HEK293 (cell line): ENCODE measurements around the gene HRC.

ENCODE experiments used
- CTCF ChIA-PET: fragments of 350-600 bp; formaldehyde crosslinking; extraction: SDS; loops from one replicate; lab custom pipeline; 2021; ENCODE audit warnings: antibody characterized with exemption; lab: Yijun Ruan, JAX
- POLR2A ChIA-PET: fragments of 300-600 bp; formaldehyde crosslinking; extraction: SDS; loops from one replicate; lab custom pipeline; 2020; ENCODE audit warnings: antibody characterized with exemption, inconsistent platforms; lab: Yijun Ruan, JAX
- H3K27ac ChIP-seq: fragments of 200-500 bp; sonication (Bioruptor generic); 2 replicates; pipeline ENCODE4 v1.5.1; 2014; ENCODE audit warnings: low read depth, low read length, control low read depth, inconsistent platforms; ENCODE audit errors: extremely low read depth
- H3K36me3 ChIP-seq, 2 experiments: fragments of 200-500 bp in 1 of 2; sonication (Bioruptor generic) in 1 of 2; 1 replicate in 1 of 2; 2 replicates in 1 of 2; pipeline ENCODE4 v1.5.1; 2014 to 2017; ENCODE audit warnings: inconsistent platforms in 2 of 2, low read length in 2 of 2; ENCODE audit not compliant: control insufficient read depth in 2 of 2, insufficient read depth in 1 of 2
- H3K4me1 ChIP-seq: fragments of 200-500 bp; sonication (Bioruptor generic); 2 replicates; pipeline ENCODE4 v1.5.1; 2014; ENCODE audit warnings: mild to moderate bottlenecking, low read length, inconsistent platforms; ENCODE audit not compliant: control insufficient read depth, insufficient read depth
- H3K4me3 ChIP-seq: 2 replicates; pipeline ENCODE4 v1.5.1; 2011; ENCODE audit warnings: low read depth, mild to moderate bottlenecking, control low read depth, low read length, moderate library complexity
- H3K9me3 ChIP-seq: fragments of 200-500 bp; sonication (Bioruptor generic); 2 replicates; pipeline ENCODE4 v1.5.1; 2014; ENCODE audit warnings: low read depth, low read length, inconsistent platforms; ENCODE audit not compliant: control insufficient read depth, insufficient read depth
- GLIS2 ChIP-seq: fragments of 450-650 bp; formaldehyde crosslinking; IDR thresholded peaks from 2 replicates; pipeline ENCODE4 v1.5.1; 2016; ENCODE audit warnings: missing biosample characterization, missing genetic modification characterization
- INSM2 ChIP-seq: fragments of 450-650 bp; formaldehyde crosslinking; IDR thresholded peaks from 2 replicates; pipeline ENCODE4 v1.5.1; 2016; ENCODE audit warnings: missing biosample characterization, missing genetic modification characterization
- KLF8 ChIP-seq: fragments of 450-650 bp; formaldehyde crosslinking; IDR thresholded peaks from 2 replicates; pipeline ENCODE4 v1.5.1; 2016; ENCODE audit warnings: missing biosample characterization, missing genetic modification characterization
- KLF9 ChIP-seq: fragments of 450-650 bp; formaldehyde crosslinking; IDR thresholded peaks from 2 replicates; pipeline ENCODE4 v1.5.1; 2016; ENCODE audit warnings: missing biosample characterization, missing genetic modification characterization, low read depth
- PATZ1 ChIP-seq: fragments of 450-650 bp; formaldehyde crosslinking; IDR thresholded peaks from 2 replicates; pipeline ENCODE4 v1.5.1; 2016; ENCODE audit warnings: missing biosample characterization, missing genetic modification characterization
- RBAK ChIP-seq: fragments of 450-650 bp; formaldehyde crosslinking; IDR thresholded peaks from 2 replicates; pipeline ENCODE4 v1.5.1; 2016; ENCODE audit warnings: missing biosample characterization, missing genetic modification characterization
- SP2 ChIP-seq: fragments of 450-650 bp; formaldehyde crosslinking; IDR thresholded peaks from 2 replicates; pipeline ENCODE4 v1.5.1; 2016; ENCODE audit warnings: missing biosample characterization, missing genetic modification characterization
- ZBTB48 ChIP-seq: fragments of 450-650 bp; formaldehyde crosslinking; IDR thresholded peaks from 2 replicates; pipeline ENCODE4 v1.5.1; 2016; ENCODE audit warnings: missing biosample characterization, missing genetic modification characterization
- ZFHX2 ChIP-seq: fragments of 450-650 bp; formaldehyde crosslinking; conservative IDR thresholded peaks from 2 replicates; pipeline ENCODE4 v1.5.1; 2016; ENCODE audit warnings: missing biosample characterization, missing genetic modification characterization
- ZNF114 ChIP-seq: fragments of 450-650 bp; formaldehyde crosslinking; IDR thresholded peaks from 2 replicates; pipeline ENCODE4 v1.5.0; 2017; ENCODE audit warnings: missing biosample characterization, missing genetic modification characterization
- ZNF341 ChIP-seq: fragments of 450-650 bp; formaldehyde crosslinking; IDR thresholded peaks from 2 replicates; pipeline ENCODE4; 2016; ENCODE audit warnings: low read depth, missing biosample characterization, missing genetic modification characterization
- ZNF366 ChIP-seq: fragments of 450-650 bp; formaldehyde crosslinking; conservative IDR thresholded peaks from 2 replicates; pipeline ENCODE4 v1.5.1; 2016; ENCODE audit warnings: missing biosample characterization, missing genetic modification characterization
- ZNF473 ChIP-seq: fragments of 450-650 bp; formaldehyde crosslinking; IDR thresholded peaks from 2 replicates; pipeline ENCODE4 v1.5.1; 2017; ENCODE audit warnings: missing biosample characterization, missing genetic modification characterization
- ZNF48 ChIP-seq: fragments of 450-650 bp; formaldehyde crosslinking; IDR thresholded peaks from 2 replicates; pipeline ENCODE4 v1.5.1; 2016; ENCODE audit warnings: missing biosample characterization, missing genetic modification characterization
- ZNF501 ChIP-seq: fragments of 450-650 bp; formaldehyde crosslinking; IDR thresholded peaks from 2 replicates; pipeline ENCODE4 v1.5.1; 2016; ENCODE audit warnings: missing biosample characterization, missing genetic modification characterization
- ZNF600 ChIP-seq: fragments of 450-650 bp; formaldehyde crosslinking; IDR thresholded peaks from 2 replicates; pipeline ENCODE4 v1.5.1; 2016; ENCODE audit warnings: missing biosample characterization, missing genetic modification characterization
- ZNF629 ChIP-seq: fragments of 450-650 bp; formaldehyde crosslinking; IDR thresholded peaks from 2 replicates; pipeline ENCODE4 v1.5.1; 2017; ENCODE audit warnings: missing biosample characterization, missing genetic modification characterization
- ZNF670 ChIP-seq: fragments of 450-650 bp; formaldehyde crosslinking; IDR thresholded peaks from 2 replicates; pipeline ENCODE4 v1.5.1; 2016; ENCODE audit warnings: missing biosample characterization, missing genetic modification characterization, low read depth
- ZXDB ChIP-seq: fragments of 450-650 bp; formaldehyde crosslinking; IDR thresholded peaks from 2 replicates; pipeline ENCODE4 v1.5.1; 2016; ENCODE audit warnings: missing biosample characterization, missing genetic modification characterization
- TF ChIP-seq, protein P1 (sequence below): fragments of 450-650 bp; formaldehyde crosslinking; IDR thresholded peaks from 2 replicates; pipeline ENCODE4 v1.5.1; 2016; ENCODE audit warnings: missing biosample characterization, missing genetic modification characterization
- TF ChIP-seq, protein P2 (sequence below): fragments of 450-650 bp; formaldehyde crosslinking; IDR thresholded peaks from 2 replicates; pipeline ENCODE4; 2016; ENCODE audit warnings: missing biosample characterization, missing genetic modification characterization

HRC gene

DNA sequence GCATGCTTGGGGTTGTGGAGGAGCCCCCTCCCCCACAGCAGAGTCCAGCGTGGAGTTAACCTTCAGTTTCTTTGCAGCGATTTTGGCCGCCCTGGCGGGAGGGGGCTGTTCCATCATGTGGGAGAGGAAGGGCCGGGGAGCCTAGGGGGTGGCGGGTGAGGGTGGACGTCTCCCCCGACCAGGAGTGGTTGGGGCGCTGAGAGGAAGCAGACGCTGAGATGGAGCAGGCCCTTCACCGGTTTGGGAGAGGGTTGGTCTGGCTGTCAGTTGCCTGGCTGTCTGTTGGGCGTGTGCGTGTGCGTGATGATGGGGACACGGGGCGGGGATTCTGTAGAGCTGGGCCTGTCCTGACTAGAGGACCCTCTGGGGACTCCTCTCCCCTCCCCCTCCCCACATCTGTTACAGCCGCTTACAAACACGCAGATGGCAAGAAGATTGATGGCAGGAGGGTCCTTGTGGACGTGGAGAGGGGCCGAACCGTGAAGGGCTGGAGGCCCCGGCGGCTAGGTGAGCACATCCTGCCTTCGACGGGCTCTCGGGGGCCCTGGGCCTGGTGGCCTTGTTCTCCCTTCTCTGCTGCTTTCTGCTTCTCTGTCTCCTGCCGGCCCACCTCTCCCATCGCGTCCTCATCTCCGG lies 50.8 kb downstream of the HRC start:
- ChIA-PET CTCF (interaction anchor here (0.6 to 7.9 kb wide), 7 partner anchors 7 to 120 kb away, joined by 3 to 104 read pairs (median 12); partner anchors contain the start of gene LIN7B), POLR2A (interaction anchor here (0.6 to 1.5 kb wide), 3 partner anchors 10 to 765 kb away, joined by 4 to 5 read pairs (median 5); no protein-coding TSS in a partner anchor)
- no peaks in the 10 kb centered on the region for H3K9me3 ChIP-seq
- no peaks in the 10 kb centered on the region for H3K4me1 ChIP-seq
- H3K4me3 ChIP-seq: no peak overlapping the region
- peaks cover 78 to 94% of the 10 kb centered on the region in 2 experiments for H3K36me3 ChIP-seq
- peak overlapping the region; percentile 31; the same call in 1 of the 2 replicates for H3K27ac ChIP-seq
- TF ChIP-seq ZXDB (no peak), ZNF341 (tag by site-specific recombination) (peak; percentile 34; the same call in 1 of the 2 replicates)
- TF ChIP-seq, all 188 proteins: peak for 1

GRCh38 chr19:49103331-49104085 lies 51.7 kb downstream of the HRC start:
- peaks cover 82 to 94% of the 10 kb centered on the region in 2 experiments for H3K36me3 ChIP-seq
- ChIA-PET CTCF (interaction anchor here (0.6 to 1.9 kb wide), 3 partner anchors 11 to 95 kb away, joined by 3 to 5 read pairs (median 3); no protein-coding TSS in a partner anchor), POLR2A (interaction anchor here (0.6 kb wide), 1 partner anchor 766 kb away, joined by 5 read pairs; no protein-coding TSS in a partner anchor)
- no peak for TF ChIP-seq INSM2 (tag by site-specific recombination)
- no peak for TF ChIP-seq RBAK (tag by site-specific recombination)
- TF ChIP-seq GLIS2 (tag by site-specific recombination): 0 out of 2 replicates have a peak, but pooled peaks have one; percentile 23
- TF ChIP-seq, protein P1, sequence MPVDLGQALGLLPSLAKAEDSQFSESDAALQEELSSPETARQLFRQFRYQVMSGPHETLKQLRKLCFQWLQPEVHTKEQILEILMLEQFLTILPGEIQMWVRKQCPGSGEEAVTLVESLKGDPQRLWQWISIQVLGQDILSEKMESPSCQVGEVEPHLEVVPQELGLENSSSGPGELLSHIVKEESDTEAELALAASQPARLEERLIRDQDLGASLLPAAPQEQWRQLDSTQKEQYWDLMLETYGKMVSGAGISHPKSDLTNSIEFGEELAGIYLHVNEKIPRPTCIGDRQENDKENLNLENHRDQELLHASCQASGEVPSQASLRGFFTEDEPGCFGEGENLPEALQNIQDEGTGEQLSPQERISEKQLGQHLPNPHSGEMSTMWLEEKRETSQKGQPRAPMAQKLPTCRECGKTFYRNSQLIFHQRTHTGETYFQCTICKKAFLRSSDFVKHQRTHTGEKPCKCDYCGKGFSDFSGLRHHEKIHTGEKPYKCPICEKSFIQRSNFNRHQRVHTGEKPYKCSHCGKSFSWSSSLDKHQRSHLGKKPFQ (tag by site-specific recombination): no peak
- TF ChIP-seq ZNF501 (tag by site-specific recombination): no peak
- no peak for TF ChIP-seq ZNF366 (tag by site-specific recombination)
- 0 out of 2 replicates have a peak overlapping the region, but pooled peaks have one; percentile 9 for H3K27ac ChIP-seq
- H3K4me1 ChIP-seq: no peaks in the 10 kb centered on the region
- no peak overlapping the region for H3K4me3 ChIP-seq
- no peaks in the 10 kb centered on the region for H3K9me3 ChIP-seq

- ChIA-PET POLR2A (interaction anchor here (0.6 kb wide), 1 partner anchor 126 kb away, joined by 4 read pairs; no protein-coding TSS in a partner anchor), CTCF (interaction anchor here (0.5 to 1.9 kb wide), 4 partner anchors 97 to 126 kb away, joined by 3 to 5 read pairs (median 4); no protein-coding TSS in a partner anchor)
- Histone ChIP-seq H3K27ac (no peak overlapping the region), H3K36me3 (peaks cover 75 to 94% of the 10 kb centered on the region in 2 experiments), H3K4me3 (no peak overlapping the region), H3K9me3 (no peaks in the 10 kb centered on the region), H3K4me1 (peaks cover 3% of the 10 kb centered on the region)
- TF ChIP-seq ZFHX2 (tag by site-specific recombination) (no peak), ZBTB48 (tag by site-specific recombination) (no peak), ZNF670 (tag by site-specific recombination) (no peak), PATZ1 (tag by site-specific recombination) (no peak), ZNF473 (no peak), SP2 (tag by site-specific recombination) (no peak), ZNF114 (no peak), ZNF48 (tag by site-specific recombination) (no peak), ZNF600 (tag by site-specific recombination) (no peak), KLF8 (tag by site-specific recombination) (no peak), ZNF629 (no peak), KLF9 (tag by site-specific recombination) (no peak)
- TF ChIP-seq, protein P2, sequence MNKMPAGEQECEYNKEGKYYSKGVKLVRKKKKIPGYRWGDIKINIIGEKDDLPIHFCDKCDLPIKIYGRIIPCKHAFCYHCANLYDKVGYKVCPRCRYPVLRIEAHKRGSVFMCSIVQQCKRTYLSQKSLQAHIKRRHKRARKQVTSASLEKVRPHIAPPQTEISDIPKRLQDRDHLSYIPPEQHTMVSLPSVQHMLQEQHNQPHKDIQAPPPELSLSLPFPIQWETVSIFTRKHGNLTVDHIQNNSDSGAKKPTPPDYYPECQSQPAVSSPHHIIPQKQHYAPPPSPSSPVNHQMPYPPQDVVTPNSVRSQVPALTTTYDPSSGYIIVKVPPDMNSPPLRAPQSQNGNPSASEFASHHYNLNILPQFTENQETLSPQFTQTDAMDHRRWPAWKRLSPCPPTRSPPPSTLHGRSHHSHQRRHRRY (tag by site-specific recombination): no peak
Measured at GRCh38 chr19:49102303-49102702, 52.9 kb downstream of the HRC start.
